ENCODE results near the gene NEDD4L. TPM values are rescaled to one million over a fixed set of nuclear protein-coding genes. Genes with fewer than 3 reads are reported as not detected.

NEDD4L gene
- total RNA-seq, 1 donor from 2014 or later, result 93.9 TPM

DNA sequence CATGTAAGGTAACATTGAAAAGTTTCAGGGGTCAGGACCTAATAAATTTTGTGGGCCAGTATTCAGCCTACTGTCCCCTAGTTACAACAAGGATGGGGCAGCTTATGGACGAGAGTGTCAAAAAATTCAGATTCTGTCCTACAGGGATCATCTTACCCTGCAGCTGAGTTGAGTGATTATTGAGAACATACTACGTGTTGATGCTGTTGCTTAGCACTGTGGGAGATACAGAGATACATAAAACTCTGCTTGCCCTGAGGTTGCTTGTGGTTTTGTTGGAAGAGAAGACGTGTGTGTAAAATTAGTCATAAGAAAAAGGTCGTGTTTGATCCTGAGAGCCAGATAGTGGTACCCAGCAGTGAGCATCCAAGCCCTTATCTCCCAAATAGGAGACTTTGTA, 253.2 kb downstream of the NEDD4L start:
- H3K4me3 Mint-ChIP-seq (ENCODE audit: unreplicated experiment), result no peak overlapping the region
- FAIRE-seq, result peak; percentile 20
- no peak overlapping the region for H2AFZ ChIP-seq (ENCODE audit: low read depth, low read length)
- H3K9me3 Mint-ChIP-seq (ENCODE audit: unreplicated experiment), result no peaks in the 10 kb centered on the region
- no peaks in the 10 kb centered on the region for H3K9me3 ChIP-seq (ENCODE audit: insufficient read depth, low read depth, low read length)
- H4K20me1 ChIP-seq (ENCODE audit: insufficient read depth, low read length), result peaks cover 76% of the 10 kb centered on the region
- peaks cover 63% of the 10 kb centered on the region for H3K79me2 ChIP-seq (ENCODE audit: insufficient read depth, low read length)
- no peak overlapping the region for H3K27ac ChIP-seq (ENCODE audit: low read depth, low read length)
- H3K9ac ChIP-seq (ENCODE audit: low read length), result no peak overlapping the region
- H3K4me1 ChIP-seq (ENCODE audit: insufficient read depth, low read length), result no peaks in the 10 kb centered on the region
- H3K36me3 ChIP-seq (ENCODE audit: insufficient read depth, low read length), result no peaks in the 10 kb centered on the region
- no peaks in the 10 kb centered on the region for H3K27me3 Mint-ChIP-seq (ENCODE audit: low read depth, unreplicated experiment)
- peaks cover 15% of the 10 kb centered on the region for H3K4me1 Mint-ChIP-seq (ENCODE audit: low read depth, unreplicated experiment)
- no peak for TF ChIP-seq EZH2 (IDR thresholded peaks at IDR 0.05; ENCODE audit: insufficient read depth, low read length)
- TF ChIP-seq, protein P1, sequence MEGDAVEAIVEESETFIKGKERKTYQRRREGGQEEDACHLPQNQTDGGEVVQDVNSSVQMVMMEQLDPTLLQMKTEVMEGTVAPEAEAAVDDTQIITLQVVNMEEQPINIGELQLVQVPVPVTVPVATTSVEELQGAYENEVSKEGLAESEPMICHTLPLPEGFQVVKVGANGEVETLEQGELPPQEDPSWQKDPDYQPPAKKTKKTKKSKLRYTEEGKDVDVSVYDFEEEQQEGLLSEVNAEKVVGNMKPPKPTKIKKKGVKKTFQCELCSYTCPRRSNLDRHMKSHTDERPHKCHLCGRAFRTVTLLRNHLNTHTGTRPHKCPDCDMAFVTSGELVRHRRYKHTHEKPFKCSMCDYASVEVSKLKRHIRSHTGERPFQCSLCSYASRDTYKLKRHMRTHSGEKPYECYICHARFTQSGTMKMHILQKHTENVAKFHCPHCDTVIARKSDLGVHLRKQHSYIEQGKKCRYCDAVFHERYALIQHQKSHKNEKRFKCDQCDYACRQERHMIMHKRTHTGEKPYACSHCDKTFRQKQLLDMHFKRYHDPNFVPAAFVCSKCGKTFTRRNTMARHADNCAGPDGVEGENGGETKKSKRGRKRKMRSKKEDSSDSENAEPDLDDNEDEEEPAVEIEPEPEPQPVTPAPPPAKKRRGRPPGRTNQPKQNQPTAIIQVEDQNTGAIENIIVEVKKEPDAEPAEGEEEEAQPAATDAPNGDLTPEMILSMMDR (IDR thresholded peaks at IDR 0.05; ENCODE audit: insufficient read depth, low read depth, low read length), result no peak
- no peaks in the 10 kb centered on the region for H3K27me3 ChIP-seq (ENCODE audit: insufficient read depth, low read length)
- no peak overlapping the region for H3K4me3 ChIP-seq (ENCODE audit: insufficient read depth, low read depth, low read length)
- no peak overlapping the region for H3K27ac Mint-ChIP-seq (ENCODE audit: unreplicated experiment)
- DNase-seq (ENCODE audit: low read depth), result peak; percentile 74
- H3K36me3 Mint-ChIP-seq (ENCODE audit: low read depth, unreplicated experiment), result no peaks in the 10 kb centered on the region
- no peak overlapping the region for H3K4me2 ChIP-seq (ENCODE audit: low read length)

DNA sequence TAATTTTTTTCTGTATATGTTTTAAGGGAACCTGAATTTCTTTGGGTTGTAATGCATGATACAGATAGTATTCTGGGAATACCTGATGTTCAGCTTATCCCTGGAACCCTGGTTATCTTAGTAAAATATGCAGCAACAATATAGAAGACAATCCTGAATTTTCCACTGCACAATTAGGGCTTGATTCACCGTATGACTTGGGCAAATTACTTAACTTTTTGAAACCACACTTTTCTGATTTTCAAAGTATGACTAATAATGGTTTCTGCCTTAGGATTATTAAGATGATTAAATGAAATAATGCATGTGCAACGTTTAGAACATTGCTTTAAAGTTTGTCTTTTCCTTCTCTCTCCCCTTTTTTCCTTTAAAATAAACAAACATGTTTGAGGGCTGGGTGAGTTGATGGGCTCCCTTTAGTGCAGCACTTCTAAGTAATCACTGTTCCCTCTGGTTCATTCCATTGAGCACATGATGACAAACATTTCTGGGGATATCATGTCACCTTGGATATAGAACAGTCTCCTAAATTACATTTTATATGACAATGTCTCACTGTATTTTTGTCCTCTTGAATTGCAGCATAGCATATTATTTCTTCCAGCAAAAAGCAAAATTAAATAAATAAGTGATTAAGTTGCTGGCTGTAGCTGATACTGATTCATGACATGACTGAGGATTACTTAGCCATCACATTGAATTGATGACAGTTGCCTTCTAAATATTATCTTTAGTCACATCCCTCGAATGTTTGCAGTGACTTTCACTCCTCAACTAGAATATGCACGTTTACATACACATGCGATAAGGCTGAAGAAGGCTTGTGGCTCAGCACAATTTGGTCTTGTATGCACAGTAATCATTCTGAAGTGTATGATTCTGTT, 254.5 kb downstream of the NEDD4L start:
- TF ChIP-seq, protein P1 (IDR thresholded peaks at IDR 0.05; ENCODE audit: insufficient read depth, low read depth, low read length), result no peak
- no peak for TF ChIP-seq EZH2 (IDR thresholded peaks at IDR 0.05; ENCODE audit: insufficient read depth, low read length)
- Mint-ChIP-seq H3K4me3 (ENCODE audit: unreplicated experiment) (no peak overlapping the region), H3K36me3 (ENCODE audit: low read depth, unreplicated experiment) (no peaks in the 10 kb centered on the region), H3K27ac (ENCODE audit: unreplicated experiment) (no peak overlapping the region), H3K27me3 (ENCODE audit: low read depth, unreplicated experiment) (no peaks in the 10 kb centered on the region), H3K9me3 (ENCODE audit: unreplicated experiment) (no peaks in the 10 kb centered on the region), H3K4me1 (ENCODE audit: low read depth, unreplicated experiment) (peaks cover 16% of the 10 kb centered on the region)
- DNase-seq (ENCODE audit: low read depth) (no peak), FAIRE-seq (no peak)
- Histone ChIP-seq H3K9ac (ENCODE audit: low read length) (no peak overlapping the region), H3K79me2 (ENCODE audit: insufficient read depth, low read length) (peaks cover 63% of the 10 kb centered on the region), H2AFZ (ENCODE audit: low read depth, low read length) (no peak overlapping the region), H3K4me2 (ENCODE audit: low read length) (no peak overlapping the region), H3K27me3 (ENCODE audit: insufficient read depth, low read length) (no peaks in the 10 kb centered on the region), H3K4me1 (ENCODE audit: insufficient read depth, low read length) (peaks cover 2% of the 10 kb centered on the region), H3K4me3 (ENCODE audit: insufficient read depth, low read depth, low read length) (no peak overlapping the region), H3K9me3 (ENCODE audit: insufficient read depth, low read depth, low read length) (no peaks in the 10 kb centered on the region), H4K20me1 (ENCODE audit: insufficient read depth, low read length) (peaks cover 85% of the 10 kb centered on the region), H3K36me3 (ENCODE audit: insufficient read depth, low read length) (no peaks in the 10 kb centered on the region), H3K27ac (ENCODE audit: low read depth, low read length) (no peak overlapping the region)

DNA sequence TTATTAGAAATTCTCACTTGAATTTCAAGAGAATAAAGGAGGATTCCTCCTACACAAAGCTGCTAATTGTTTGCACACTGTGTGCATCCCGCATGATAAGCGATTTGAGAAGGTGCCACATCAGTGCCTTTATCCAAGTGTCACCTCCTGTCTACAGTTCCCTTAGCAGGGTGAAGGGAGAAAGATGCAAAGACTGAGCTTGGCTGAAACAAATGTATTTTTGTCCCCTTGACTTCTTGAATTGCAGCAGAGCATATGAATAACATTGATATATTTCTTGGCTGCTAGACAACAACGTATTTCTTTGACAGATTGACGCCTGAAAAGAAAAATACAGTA, 255.1 kb downstream of the NEDD4L start:
- Mint-ChIP-seq H3K9me3 (ENCODE audit: unreplicated experiment) (no peaks in the 10 kb centered on the region), H3K4me1 (ENCODE audit: low read depth, unreplicated experiment) (peaks cover 20% of the 10 kb centered on the region), H3K27me3 (ENCODE audit: low read depth, unreplicated experiment) (no peaks in the 10 kb centered on the region), H3K4me3 (ENCODE audit: unreplicated experiment) (no peak overlapping the region), H3K27ac (ENCODE audit: unreplicated experiment) (no peak overlapping the region), H3K36me3 (ENCODE audit: low read depth, unreplicated experiment) (no peaks in the 10 kb centered on the region)
- H3K27me3 ChIP-seq (ENCODE audit: insufficient read depth, low read length), result no peaks in the 10 kb centered on the region
- H3K4me2 ChIP-seq (ENCODE audit: low read length), result no peak overlapping the region
- no peak for FAIRE-seq
- no peak overlapping the region for H2AFZ ChIP-seq (ENCODE audit: low read depth, low read length)
- peaks cover 65% of the 10 kb centered on the region for H3K79me2 ChIP-seq (ENCODE audit: insufficient read depth, low read length)
- no peak overlapping the region for H3K4me3 ChIP-seq (ENCODE audit: insufficient read depth, low read depth, low read length)
- no peaks in the 10 kb centered on the region for H3K9me3 ChIP-seq (ENCODE audit: insufficient read depth, low read depth, low read length)
- no peak for DNase-seq (ENCODE audit: low read depth)
- no peak for TF ChIP-seq EZH2 (IDR thresholded peaks at IDR 0.05; ENCODE audit: insufficient read depth, low read length)
- TF ChIP-seq, protein P1 (IDR thresholded peaks at IDR 0.05; ENCODE audit: insufficient read depth, low read depth, low read length), result no peak
- no peak overlapping the region for H3K9ac ChIP-seq (ENCODE audit: low read length)
- peaks cover 2% of the 10 kb centered on the region for H3K4me1 ChIP-seq (ENCODE audit: insufficient read depth, low read length)
- H3K27ac ChIP-seq (ENCODE audit: low read depth, low read length), result no peak overlapping the region
- H4K20me1 ChIP-seq (ENCODE audit: insufficient read depth, low read length), result peaks cover 90% of the 10 kb centered on the region
- no peaks in the 10 kb centered on the region for H3K36me3 ChIP-seq (ENCODE audit: insufficient read depth, low read length)
